Adrenal gland (tissue), 12 donors: Measurements from ENCODE around the gene SMAGP. TPM values are rescaled to one million over a fixed set of nuclear protein-coding genes. Genes with fewer than 3 reads are reported as not detected.
"Not testable (repeated sequence)": the region's sequence is repeated elsewhere in the genome, so short reads cannot be mapped to it uniquely, and the experiment has no call there.

Source experiments
- DNase-seq, 7 donors: peaks; one replicate each; pipeline ENCODE4 v3.0.0-alpha.2; 2019 to 2020
- H3K27ac ChIP-seq, 5 donors: fragments of 200-600 bp; sonication (generic) in 4 of 5; 1 replicate in 3 of 5; 2 replicates in 2 of 5; pipeline versions ENCODE4 v1.5.1 to v1.8.0; 2016 to 2020; ENCODE audit warnings: mild to moderate bottlenecking in 1 of 5
- H3K27me3 ChIP-seq: fragments of 200-600 bp; 2 replicates; pipeline ENCODE4 v1.8.0; 2021
- H3K36me3 ChIP-seq, 2 donors: fragments of 200-600 bp; replicated peaks in 1 of 2; 1 replicate in 1 of 2; 2 replicates in 1 of 2; pipeline versions ENCODE4 v1.5.1 to v1.8.0; 2018 to 2022
- H3K4me1 ChIP-seq, 2 donors: fragments of 200-600 bp; replicated peaks in 1 of 2; 1 replicate in 1 of 2; 2 replicates in 1 of 2; pipeline versions ENCODE4 v1.5.1 to v1.8.0; 2018 to 2021
- H3K4me3 ChIP-seq, 4 donors: fragments of 200-600 bp; sonication (generic) in 3 of 4; one replicate each; pipeline ENCODE4 v1.5.1; 2016 to 2018
- H3K9me3 ChIP-seq, 3 donors: fragments of 200-600 bp; sonication (generic) in 1 of 3; replicated peaks in 1 of 3; 1 replicate in 2 of 3; 2 replicates in 1 of 3; pipeline versions ENCODE4 v1.5.1 to v1.8.0; 2016 to 2021
- CTCF ChIP-seq, 6 experiments: fragments of 450-650 bp in 4 of 6; fragments of 200-600 bp in 2 of 6; sonication (generic) in 1 of 6; IDR thresholded peaks; 1 replicate in 5 of 6; 2 replicates in 1 of 6; pipeline versions ENCODE4 v1.5.1 to v1.8.0; 2016 to 2021; ENCODE audit warnings: antibody characterized with exemption in 6 of 6, mild to moderate bottlenecking in 2 of 6, moderate library complexity in 1 of 6
- POLR2A ChIP-seq, 2 donors: fragments of 450-650 bp; IDR thresholded peaks; one replicate each; pipeline ENCODE4 v1.6.1; 2017; ENCODE audit warnings: antibody characterized with exemption in 2 of 2, mild to moderate bottlenecking in 2 of 2, moderate library complexity in 1 of 2
- WGBS, 4 donors: extraction: QIAGEN DNeasy Blood & Tissue Kit in 2 of 4; methylation state at CpG; one replicate each; pipeline versions ENCODE4 v1.1.5 to v1.1.7; 2013 to 2017; 5-methylcytosine and 5-hydroxymethylcytosine counted together
- intact Hi-C, 2 donors: fragments of 100-400 bp; cut with DNase I; formaldehyde crosslinking; loops; one replicate each; pipeline versions ENCODE4 v1.14.1 to v1.15.0; 2022 to 2023
- polyA plus RNA-seq, 3 donors: library from polyadenylated mRNA; stranded (reverse); fragments of 200-250 nt in 2 of 3; fragments of 350-450 nt in 1 of 3; fragmentation: Illumina TruSeq in 1 of 3; extraction: RNeasy Lipid Tissue Mini Kit (QIAGEN cat#74804) in 1 of 3; gene quantifications; one replicate each; pipeline ENCODE4 v1.2.3, GENCODE V29; 2013 to 2014
- total RNA-seq, 9 donors: library from RNA; depleted of rRNA in 4 of 9; stranded (reverse); fragments of >200 nt in 4 of 9; fragments of 120-200 nt in 1 of 9; fragmentation: NEBNext Ultra II Directional in 1 of 9; extraction: Animal tissue kit (Norgen Biotek cat#: 25700) in 1 of 9; gene quantifications; one replicate each; pipeline versions ENCODE4 v1.1.0 to v1.2.4, GENCODE V29; 2013 to 2023
- donor health status: healthy with polysubstance abuse.
- donor health status: Bipolar disorder and iron deficiency.
- donor health status: DM: yes; HTN: yes; CAD: no.
- donor health status: DM: no; HTN: no; CAD: no.
- donor health status: DM: no; HTN: no; CAD: no.
- donor health status: DM: yes; HTN: yes; CAD: no.

The SMAGP gene
- total and polyA plus RNA-seq, 12 donors, result 2.7 to 32.6 (median 11.0) TPM

DNA sequence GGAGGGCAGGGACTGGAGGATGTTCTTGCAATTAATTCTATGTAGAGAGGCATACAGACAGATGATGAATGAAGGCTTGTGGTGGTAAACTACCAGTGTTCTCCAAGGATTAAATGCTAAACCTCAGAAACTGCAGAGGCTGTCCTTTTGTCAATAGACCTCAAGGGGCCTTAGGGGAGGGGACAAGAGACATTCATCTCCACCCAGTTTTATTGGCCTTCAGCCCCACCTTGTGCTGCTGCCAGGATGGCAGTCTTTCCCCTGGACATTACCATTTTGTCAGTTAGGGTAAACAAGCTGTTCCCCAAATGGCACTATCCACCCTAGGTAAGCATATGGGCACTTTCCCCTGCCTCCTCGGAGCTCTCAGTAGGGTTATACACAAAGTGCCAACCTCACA lies 4.9 kb upstream of the SMAGP start:
- intact Hi-C loops, result no loop called here
- Histone ChIP-seq H3K4me3 (no peak overlapping the region), H3K9me3 (no peaks in the 10 kb centered on the region), H3K27ac (no peak overlapping the region), H3K27me3 (no peaks in the 10 kb centered on the region), H3K4me1 (peaks cover 0 to 7% of the 10 kb centered on the region in 2 donors), H3K36me3 (no peaks in the 10 kb centered on the region)
- TF ChIP-seq CTCF (IDR thresholded peaks at IDR 0.05), result no peak
- TF ChIP-seq POLR2A (IDR thresholded peaks at IDR 0.05), result no peak
- DNase-seq, result no peak
- 60 to 100% (median 86%) methylated on average over 1 of the region's 1 CpG for WGBS, 4 donors

GRCh38 chr12:51272810-51273209 lies 2.6 kb upstream of the SMAGP start:
- DNase-seq, H3K27ac ChIP-seq, H3K9me3 ChIP-seq, H3K27me3 ChIP-seq, H3K36me3 ChIP-seq, H3K4me3 ChIP-seq: not testable (repeated sequence)
- H3K4me1 ChIP-seq, result peaks cover 0 to 13% of the 10 kb centered on the region in 2 donors
- 91 to 98% (median 95%) methylated on average over 7 of the region's 7 CpGs for WGBS, 4 donors
- intact Hi-C loops, result loop anchor here in 1 of 2 donors (5.0 kb wide), 1 partner anchor 69 kb away; no protein-coding TSS in a partner anchor

DNA sequence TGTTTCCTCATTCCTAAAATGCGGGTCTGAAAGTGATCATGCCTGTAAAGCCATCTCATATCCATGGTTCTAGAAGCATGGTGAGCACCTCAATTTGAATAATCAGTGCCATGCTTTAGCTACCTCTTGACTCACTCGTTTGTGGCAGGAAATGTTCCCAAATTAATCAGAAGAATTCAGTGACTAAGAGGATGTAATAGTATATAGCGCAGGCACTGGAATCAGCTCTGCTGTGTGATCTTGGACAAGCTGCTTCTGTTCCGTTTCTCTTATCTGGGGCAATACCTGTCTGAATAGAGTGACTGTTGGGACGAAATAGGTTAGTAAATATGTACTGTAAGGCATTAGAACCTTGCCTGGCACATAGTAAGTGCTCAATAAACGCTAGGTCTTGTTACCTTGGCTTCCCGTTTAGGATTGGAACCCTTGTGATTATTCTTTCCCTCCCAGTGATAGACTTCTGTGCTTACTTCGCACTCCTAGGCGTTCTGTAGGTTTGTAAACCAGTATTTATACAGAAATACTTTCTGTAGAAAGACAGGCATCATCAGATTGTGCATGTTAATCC lies 820 bp upstream of the SMAGP start:
- DNase-seq, result peak in 2 of 7 donors; percentile 15 to 28
- TF ChIP-seq CTCF (IDR thresholded peaks at IDR 0.05) (no peak), POLR2A (IDR thresholded peaks at IDR 0.05) (peak in 1 of 2 donors; percentile 47)
- intact Hi-C loops, result loop anchor here in 1 of 2 donors (5.0 kb wide), 1 partner anchor 71 kb away; no protein-coding TSS in a partner anchor
- Histone ChIP-seq H3K4me3 (peak overlapping the region in 2 of 4 donors; percentile 50 to 97), H3K4me1 (peaks cover 0 to 13% of the 10 kb centered on the region in 2 donors), H3K9me3 (no peaks in the 10 kb centered on the region), H3K27ac (peak overlapping the region in 4 of 5 donors; percentile 50 to 91 (median 79)), H3K27me3 (no peaks in the 10 kb centered on the region), H3K36me3 (no peaks in the 10 kb centered on the region)
- 35 to 53% (median 42%) methylated on average over 9 of the region's 9 CpGs for WGBS, 4 donors

DNA sequence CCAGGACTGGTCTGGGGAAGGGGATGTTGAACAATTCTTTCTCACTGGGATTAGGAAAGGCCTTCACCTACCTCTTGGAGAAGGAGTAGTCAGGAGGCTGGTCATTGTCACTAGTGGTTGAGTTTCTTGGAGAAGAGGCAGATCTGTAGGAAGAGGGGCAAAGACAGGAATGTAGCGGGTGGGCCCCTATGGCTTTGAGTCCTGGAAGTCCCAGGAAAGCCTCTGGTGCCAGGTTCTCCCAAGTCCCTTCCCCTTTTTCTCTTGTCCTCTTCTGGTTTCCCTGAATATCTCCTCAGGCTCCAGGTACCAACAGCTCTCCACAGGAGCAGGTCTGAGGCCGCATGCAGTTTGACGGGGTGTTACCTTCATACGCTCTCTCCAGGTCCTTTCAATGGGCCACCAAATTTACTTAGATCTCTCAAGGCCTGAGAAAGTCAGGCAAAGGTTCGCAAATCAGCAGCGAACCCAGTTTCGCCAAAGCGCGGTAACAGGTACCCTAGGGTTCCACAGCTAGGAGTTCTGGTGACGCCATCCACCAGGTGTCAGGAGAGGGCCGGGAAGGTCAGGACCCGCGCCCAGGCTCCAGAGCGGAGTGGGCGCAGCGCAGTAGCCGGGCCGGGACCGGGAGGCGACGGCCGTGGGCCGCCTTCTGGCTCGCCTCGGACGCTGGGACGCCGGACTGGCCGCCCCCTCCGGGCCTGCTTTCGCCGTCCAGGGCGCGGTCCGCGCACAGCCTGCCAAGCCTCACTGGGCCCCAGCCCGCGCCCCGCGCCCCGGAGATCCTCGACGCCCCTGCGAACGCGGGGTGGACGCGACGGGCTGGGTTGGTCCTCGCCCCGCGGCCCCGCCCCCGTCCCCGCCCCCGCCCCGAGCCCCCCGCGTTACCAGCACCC lies 795 bp downstream of the SMAGP start:
- no peaks in the 10 kb centered on the region for H3K9me3 ChIP-seq
- WGBS, 4 donors, result 8 to 63% (median 27%) methylated on average over 4 to 56 of the region's 59 CpGs
- peak overlapping the region in 3 of 4 donors; percentile 50 to 97 (median 51) for H3K4me3 ChIP-seq
- H3K27me3 ChIP-seq, result no peaks in the 10 kb centered on the region
- peak overlapping the region in 4 of 5 donors; percentile 60 to 91 (median 79) for H3K27ac ChIP-seq
- H3K36me3 ChIP-seq, result no peaks in the 10 kb centered on the region
- H3K4me1 ChIP-seq, result peaks cover 0 to 13% of the 10 kb centered on the region in 2 donors
- DNase-seq, result peak; percentile 35 to 66 (median 52)
- peak in 2 of 6 experiments; percentile 23 to 25 for TF ChIP-seq CTCF (IDR thresholded peaks at IDR 0.05)
- peak in 1 of 2 donors; percentile 17 for TF ChIP-seq POLR2A (IDR thresholded peaks at IDR 0.05)
- intact Hi-C loops, result loop anchor here in 1 of 2 donors (5.0 kb wide), 1 partner anchor 73 kb away; no protein-coding TSS in a partner anchor
